NOMO-1 treated with dmso at 0.1 percent for 144 hours (cell line): ENCODE measurements around the gene SMIM45.
A peak's percentile ranks its signal among the peaks of the same experiment; 100 is the strongest.

Source experiments
- DNase-seq: peaks from one replicate; lab custom pipeline; 2025; ENCODE audit not compliant: unreplicated experiment; lab: John Stamatoyannopoulos, UW

SMIM45 gene

DNA sequence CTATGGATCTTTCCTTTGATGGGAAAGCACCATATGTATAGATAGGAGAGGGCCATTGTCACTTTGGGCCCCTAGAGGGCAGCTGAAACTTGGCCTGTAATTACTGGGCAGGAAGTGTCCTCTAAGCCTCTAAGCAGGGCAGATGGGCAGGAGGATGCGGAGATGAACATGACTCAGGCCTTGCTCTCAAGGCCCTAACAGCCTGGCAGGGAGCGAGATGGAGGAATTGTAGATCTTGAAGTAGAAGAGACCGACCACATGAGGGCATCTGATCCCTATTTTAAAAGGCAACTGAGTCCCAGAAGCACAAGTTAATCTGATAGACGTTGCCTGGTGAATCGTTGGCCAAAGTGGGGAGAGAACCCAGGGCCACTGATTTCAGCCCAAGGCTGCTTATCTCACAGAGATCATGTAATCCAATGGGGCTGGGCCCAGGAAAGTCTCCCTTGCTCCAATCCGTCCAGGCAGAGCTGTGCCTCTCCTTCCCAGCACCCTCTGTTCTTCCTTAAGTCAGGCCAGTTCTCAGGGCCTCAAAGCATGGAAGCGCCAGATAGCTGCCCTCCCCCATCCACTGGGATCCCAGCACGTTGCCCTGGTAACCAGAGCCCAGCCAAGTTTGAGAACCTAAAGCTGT is 14.8 kb downstream of the SMIM45 start:
- peak; percentile 72 for DNase-seq

- DNase-seq = no peak
Observed at GRCh38 chr22:41968601-41969000, 16.7 kb downstream of the SMIM45 start.

DNA sequence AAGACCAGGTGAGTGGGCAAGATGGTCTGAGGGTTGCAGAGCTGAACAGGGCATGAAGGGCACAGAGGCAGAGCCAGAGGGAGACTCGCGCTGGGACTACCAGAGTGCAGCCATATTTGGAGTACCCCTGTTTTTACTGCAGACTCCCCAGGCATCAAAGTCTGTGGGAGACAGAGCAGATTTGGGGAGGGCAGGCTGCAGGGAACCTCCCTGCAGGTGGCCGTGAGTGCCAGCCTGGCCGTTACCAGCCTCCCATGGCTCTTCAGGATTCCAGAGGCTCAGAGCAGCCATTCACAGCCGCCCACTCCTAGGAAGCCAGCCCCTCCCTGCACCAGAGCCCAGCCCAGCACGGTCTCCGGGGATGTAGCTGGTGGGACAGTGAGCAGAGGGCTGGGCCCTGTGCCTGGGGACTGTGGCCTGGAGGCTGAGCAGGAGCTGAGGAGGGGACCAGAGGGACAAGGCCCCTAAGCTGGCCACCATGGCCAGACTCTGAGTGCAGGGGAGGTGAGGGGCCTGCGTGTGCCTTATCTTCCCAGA is 17.2 kb downstream of the SMIM45 start, which contains the start of gene SEPTIN3:
SEPTIN3 (plus strand) TSS at position 334 of the 537 bp plus-strand sequence. CDS start 2,050 bp downstream, outside the sequence.
- no peak for DNase-seq

DNA sequence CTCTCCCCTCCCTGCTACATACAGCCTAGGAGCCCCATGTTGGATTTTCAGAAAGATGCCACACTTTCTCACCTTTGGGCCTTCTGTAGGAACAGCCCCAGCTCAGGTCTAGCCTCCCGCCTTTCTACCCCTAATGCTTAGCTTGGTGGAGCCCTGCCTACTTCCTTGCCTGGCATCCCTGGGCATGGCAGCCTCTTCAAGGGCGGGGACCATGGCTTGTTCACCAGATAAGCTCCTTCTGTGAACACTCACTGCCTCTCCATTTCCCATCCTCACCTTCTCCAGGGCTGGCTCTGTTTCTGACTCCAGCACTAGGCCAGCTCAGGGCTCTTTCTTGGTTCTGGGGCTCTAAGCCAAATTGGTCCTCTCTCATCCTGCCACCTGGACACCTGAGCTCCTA is 18.7 kb downstream of the SMIM45 start:
- no peak for DNase-seq

GRCh38 chr22:41971431-41971830 is 19.5 kb downstream of the SMIM45 start:
- no peak for DNase-seq

DNA sequence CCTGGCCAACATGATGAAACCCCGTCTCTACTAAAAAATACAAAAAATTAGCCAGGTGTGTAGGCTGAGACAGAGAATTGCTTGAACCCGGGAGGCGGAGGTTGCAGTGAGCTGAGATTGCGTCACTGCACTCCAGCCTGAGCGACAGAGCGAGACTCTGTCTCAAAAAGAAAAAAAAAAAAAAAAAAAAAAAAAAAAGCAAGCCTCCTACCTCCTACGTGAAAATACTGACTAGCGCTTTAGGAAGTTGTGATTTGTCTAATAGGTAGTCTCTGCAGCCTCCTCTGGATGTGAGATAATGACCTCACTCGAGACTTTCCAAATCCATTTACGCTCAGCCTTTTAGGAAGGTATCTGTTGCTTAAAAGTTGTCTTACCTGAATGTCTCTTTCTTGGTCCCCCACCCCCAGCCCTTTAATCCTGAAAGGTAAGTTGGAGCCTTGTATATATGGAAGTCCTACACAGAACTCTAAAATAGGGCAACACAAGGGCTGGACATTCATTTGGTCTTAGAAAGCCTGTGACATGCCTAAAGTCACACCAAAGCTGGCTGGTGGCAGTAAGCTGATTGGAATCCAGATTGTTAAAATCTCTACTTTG is 22.8 kb downstream of the SMIM45 start:
- no peak for DNase-seq

GRCh38 chr22:41975299-41976069 is 23.5 kb downstream of the SMIM45 start:
- no peak for DNase-seq

DNA sequence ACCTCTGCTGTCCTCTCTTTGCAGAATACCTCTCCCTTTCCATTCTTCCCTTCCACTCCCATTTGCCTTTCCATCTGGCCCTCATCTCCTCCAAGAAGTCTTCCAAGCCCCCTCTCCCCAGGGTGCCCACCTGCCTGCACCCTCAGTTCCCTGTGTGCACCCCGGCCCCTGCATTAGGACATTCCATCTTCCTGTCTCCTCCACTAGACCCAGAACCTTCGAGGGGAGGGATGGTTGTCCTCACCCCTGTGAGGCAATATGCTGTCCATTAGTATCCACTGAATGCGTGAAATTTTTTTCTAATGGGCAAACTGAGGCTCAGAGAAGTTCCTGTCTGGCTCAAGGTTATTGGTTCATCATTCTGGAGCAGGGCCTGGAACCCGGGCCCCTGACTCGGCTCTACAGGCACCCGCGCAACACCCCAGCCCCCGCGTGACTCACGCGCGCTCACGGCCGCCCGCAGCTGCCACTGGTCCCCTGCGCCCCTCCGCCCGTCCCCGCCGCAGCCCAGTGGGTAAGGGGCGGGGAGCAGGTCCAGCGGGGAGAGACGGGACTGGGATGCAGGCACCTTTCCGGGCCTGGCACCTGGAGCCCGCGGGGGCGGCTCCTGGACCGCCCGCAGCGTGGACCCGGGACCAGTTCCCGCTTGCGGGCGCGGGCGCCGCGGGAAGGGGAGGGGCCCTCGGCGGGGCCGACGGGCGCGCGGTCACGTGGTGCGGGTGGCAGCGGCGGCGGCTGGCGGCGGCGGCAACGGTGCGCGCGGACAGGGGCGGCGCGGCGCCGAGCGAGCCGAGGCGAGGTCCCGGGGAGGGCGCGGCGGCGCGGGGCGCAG is 24.3 kb downstream of the SMIM45 start:
- DNase-seq = no peak

GRCh38 chr22:41976961-41977566 is 25.1 kb downstream of the SMIM45 start:
- no peak for DNase-seq

GRCh38 chr22:41978732-41979131 is 26.8 kb downstream of the SMIM45 start:
- no peak for DNase-seq

GRCh38 chr22:41979423-41980250 is 27.7 kb downstream of the SMIM45 start:
- DNase-seq = no peak

GRCh38 chr22:41982865-41983264 is 30.9 kb downstream of the SMIM45 start:
- DNase-seq = no peak

DNA sequence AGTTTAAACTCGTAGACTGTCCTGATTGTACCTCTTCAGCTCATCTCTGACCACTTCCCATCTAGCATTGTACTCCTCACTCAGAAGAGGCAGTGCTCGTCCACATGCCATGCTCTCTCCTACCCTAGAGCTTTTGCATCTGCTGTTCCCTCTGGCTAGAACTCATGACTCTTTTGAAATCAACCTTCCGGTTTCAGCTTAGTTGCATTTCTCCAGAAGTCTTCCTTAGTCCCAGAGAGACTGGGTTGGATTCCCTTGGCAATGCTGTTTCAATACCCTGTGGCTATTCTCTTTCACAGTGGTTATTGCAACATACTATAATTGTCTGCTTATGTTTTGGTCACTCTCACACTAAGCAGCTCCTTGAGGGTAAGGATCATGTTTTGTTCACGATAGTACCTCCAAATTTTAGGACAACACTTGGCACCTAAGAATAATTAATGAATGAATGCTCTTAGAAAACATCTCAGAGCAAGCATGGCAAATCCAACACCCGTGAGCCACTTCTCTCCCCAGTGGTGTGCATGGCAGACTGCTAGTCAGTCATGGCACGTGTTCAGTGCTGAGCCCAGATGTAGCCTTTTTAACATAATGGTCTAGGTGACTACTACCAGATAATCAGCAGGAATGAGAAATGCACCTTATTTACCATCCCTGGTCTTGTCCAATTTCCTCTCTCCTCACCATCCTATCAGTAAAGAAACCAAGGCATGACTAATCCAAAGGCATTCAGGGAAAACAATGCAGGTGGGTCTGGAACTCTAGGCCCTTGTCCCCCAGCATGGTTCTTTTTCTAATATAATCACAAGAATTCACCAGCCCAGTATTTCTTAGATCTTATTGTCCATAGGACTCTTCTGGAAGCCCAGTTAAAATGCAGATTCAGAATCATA is 31.8 kb downstream of the SMIM45 start:
- DNase-seq = peak; percentile 37

DNA sequence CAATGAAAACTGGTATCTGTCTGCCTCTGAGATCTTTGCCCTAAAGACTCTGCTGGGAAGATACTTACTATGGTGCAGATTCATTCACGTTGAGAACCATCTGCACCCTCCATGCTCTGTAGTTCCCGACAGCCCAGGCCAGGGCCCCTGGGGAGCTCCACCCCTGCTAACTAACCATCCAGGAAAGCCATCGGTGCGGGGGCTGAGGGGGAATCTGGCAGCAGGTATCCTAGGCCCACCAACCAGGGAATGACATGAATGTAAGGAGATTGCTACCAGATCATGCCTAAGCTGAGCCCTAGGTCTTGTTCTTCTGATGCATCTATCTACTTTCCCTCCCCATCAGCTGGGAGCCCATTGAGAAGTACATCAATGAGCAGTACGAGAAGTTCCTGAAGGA is 35.3 kb downstream of the SMIM45 start:
- no peak for DNase-seq

DNA sequence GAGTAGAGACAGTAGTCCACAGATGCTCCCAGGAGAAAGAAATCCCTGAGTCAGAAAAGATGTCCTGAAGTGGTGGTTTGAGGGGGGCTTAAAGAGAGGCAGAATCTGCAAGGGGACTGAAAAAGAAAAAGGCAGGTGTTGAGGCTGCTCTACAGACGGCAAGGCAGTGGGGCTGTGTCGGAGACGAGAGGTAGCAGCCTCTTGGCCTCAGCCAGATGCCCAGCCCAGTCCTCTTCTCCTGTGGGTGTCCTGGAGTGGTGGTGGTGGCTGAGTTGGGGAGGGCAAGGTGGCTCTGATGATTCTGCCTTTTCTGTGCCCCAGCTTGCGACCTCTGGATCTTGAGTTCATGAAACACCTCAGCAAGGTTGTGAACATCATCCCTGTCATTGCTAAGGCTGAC is 37.3 kb downstream of the SMIM45 start:
- DNase-seq = no peak

GRCh38 chr22:41991111-41991510 is 39.2 kb downstream of the SMIM45 start:
- no peak for DNase-seq

DNA sequence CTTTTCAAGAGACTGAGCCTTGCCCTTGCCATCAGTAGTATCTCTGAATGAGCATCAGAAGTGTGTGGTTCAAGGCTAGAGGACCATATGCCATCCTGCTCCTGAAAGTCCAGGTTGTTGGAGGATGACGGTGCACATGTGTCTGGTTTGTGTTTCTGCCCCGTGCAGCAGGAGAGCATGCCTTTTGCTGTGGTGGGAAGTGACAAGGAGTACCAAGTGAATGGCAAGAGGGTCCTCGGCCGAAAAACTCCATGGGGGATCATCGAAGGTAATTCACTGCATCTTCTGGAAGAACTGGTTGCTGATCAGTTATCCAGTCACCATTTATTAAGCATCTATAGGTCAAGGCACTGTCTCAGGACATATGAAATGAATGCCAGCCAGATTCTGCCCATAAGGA is 40.5 kb downstream of the SMIM45 start:
- DNase-seq = no peak

DNA sequence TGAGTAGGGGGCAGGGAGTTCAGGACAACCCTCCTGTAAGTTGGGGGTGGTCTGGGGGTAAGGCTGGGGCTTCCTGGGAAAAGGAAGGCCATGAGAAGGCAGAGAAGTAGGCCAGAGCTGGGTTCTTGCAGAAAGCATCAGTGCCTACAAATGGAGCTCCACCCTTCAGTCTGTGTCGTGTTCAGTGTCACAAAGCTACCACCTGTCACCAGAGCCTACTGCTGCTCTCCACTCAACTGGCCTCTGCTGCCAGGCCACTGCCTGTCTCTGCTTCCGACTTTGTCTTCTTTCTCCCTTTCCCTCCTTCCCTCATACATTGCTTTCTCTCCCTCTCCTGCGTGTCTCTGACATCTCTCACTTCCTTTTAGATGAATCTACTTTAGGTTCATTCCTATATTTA is 43.3 kb downstream of the SMIM45 start:
- no peak for DNase-seq

- no peak for DNase-seq
Observed at GRCh38 chr22:41996826-41997225, 44.9 kb downstream of the SMIM45 start.
